ENCODE results near the gene GATAD2A.

The GATAD2A gene

GRCh38 chr19:19488875-19489690 lies 83.6 kb downstream of the GATAD2A start:
- no peak for TF ChIP-seq CTCF (IDR thresholded peaks at IDR 0.05; ENCODE audit: borderline replicate concordance, extremely low read depth, low read length, poor library complexity, severe bottlenecking)
- ATAC-seq (ENCODE audit: insufficient read depth, low read depth) (peak; percentile 84), DNase-seq (peak; percentile 78)
- Histone ChIP-seq H3K27ac (ENCODE audit: low read length) (peak overlapping the region; percentile 42), H3K36me3 (ENCODE audit: insufficient read depth, low read length) (peaks cover 72% of the 10 kb centered on the region), H3K4me2 (ENCODE audit: insufficient read depth, low read length) (no peak overlapping the region), H4K20me1 (ENCODE audit: insufficient read depth, low read length) (peaks cover 82% of the 10 kb centered on the region), H3K9ac (ENCODE audit: low read depth, low read length) (no peak overlapping the region), H3K4me3 (ENCODE audit: low read depth in 1 of 2, low read length in 2 of 2) (no peak overlapping the region), H3K9me3 (ENCODE audit: insufficient read depth, low read length, severe bottlenecking) (no peaks in the 10 kb centered on the region), H3K27me3 (ENCODE audit: insufficient read depth, low read length, poor library complexity) (no peaks in the 10 kb centered on the region), H3K79me2 (ENCODE audit: insufficient read depth, low read length) (peaks cover 87% of the 10 kb centered on the region), H2AFZ (ENCODE audit: low read depth, low read length) (no peak overlapping the region), H3K4me1 (ENCODE audit: insufficient read depth, low read length) (peaks cover 27% of the 10 kb centered on the region)

GRCh38 chr19:19489804-19490204 lies 84.3 kb downstream of the GATAD2A start:
- H4K20me1 ChIP-seq (ENCODE audit: insufficient read depth, low read length): peaks cover 88% of the 10 kb centered on the region
- no peak overlapping the region for H3K4me3 ChIP-seq (ENCODE audit: low read depth in 1 of 2, low read length in 2 of 2)
- peaks cover 89% of the 10 kb centered on the region for H3K79me2 ChIP-seq (ENCODE audit: insufficient read depth, low read length)
- H3K27ac ChIP-seq (ENCODE audit: low read length): peak overlapping the region; percentile 42; the same call in 1 of the 2 replicates
- ATAC-seq (ENCODE audit: insufficient read depth, low read depth) (no peak), DNase-seq (no peak)
- TF ChIP-seq EZH2 (IDR thresholded peaks at IDR 0.05; ENCODE audit: borderline replicate concordance, low read depth, low read length, severe bottlenecking): no peak
- TF ChIP-seq CTCF (IDR thresholded peaks at IDR 0.05; ENCODE audit: borderline replicate concordance, extremely low read depth, low read length, poor library complexity, severe bottlenecking): no peak
- no peak overlapping the region for H2AFZ ChIP-seq (ENCODE audit: low read depth, low read length)
- H3K27me3 ChIP-seq (ENCODE audit: insufficient read depth, low read length, poor library complexity): no peaks in the 10 kb centered on the region
- H3K4me1 ChIP-seq (ENCODE audit: insufficient read depth, low read length): peaks cover 27% of the 10 kb centered on the region
- no peaks in the 10 kb centered on the region for H3K9me3 ChIP-seq (ENCODE audit: insufficient read depth, low read length, severe bottlenecking)
- H3K36me3 ChIP-seq (ENCODE audit: insufficient read depth, low read length): peaks cover 75% of the 10 kb centered on the region
- no peak overlapping the region for H3K4me2 ChIP-seq (ENCODE audit: insufficient read depth, low read length)
- H3K9ac ChIP-seq (ENCODE audit: low read depth, low read length): no peak overlapping the region

- Histone ChIP-seq H3K4me1 (ENCODE audit: insufficient read depth, low read length) (peaks cover 27% of the 10 kb centered on the region), H3K4me3 (ENCODE audit: low read depth in 1 of 2, low read length in 2 of 2) (no peak overlapping the region), H3K4me2 (ENCODE audit: insufficient read depth, low read length) (no peak overlapping the region), H3K36me3 (ENCODE audit: insufficient read depth, low read length) (peaks cover 73% of the 10 kb centered on the region), H3K79me2 (ENCODE audit: insufficient read depth, low read length) (peaks cover 83% of the 10 kb centered on the region), H3K9ac (ENCODE audit: low read depth, low read length) (no peak overlapping the region), H3K27ac (ENCODE audit: low read length) (0 out of 2 replicates have a peak overlapping the region, but pooled peaks have one; percentile 28), H3K27me3 (ENCODE audit: insufficient read depth, low read length, poor library complexity) (no peaks in the 10 kb centered on the region), H2AFZ (ENCODE audit: low read depth, low read length) (no peak overlapping the region), H4K20me1 (ENCODE audit: insufficient read depth, low read length) (peaks cover 82% of the 10 kb centered on the region), H3K9me3 (ENCODE audit: insufficient read depth, low read length, severe bottlenecking) (no peaks in the 10 kb centered on the region)
- DNase-seq (peak; percentile 76), ATAC-seq (ENCODE audit: insufficient read depth, low read depth) (peak; percentile 56)
- no peak for TF ChIP-seq EZH2 (IDR thresholded peaks at IDR 0.05; ENCODE audit: borderline replicate concordance, low read depth, low read length, severe bottlenecking)
- TF ChIP-seq CTCF (IDR thresholded peaks at IDR 0.05; ENCODE audit: borderline replicate concordance, extremely low read depth, low read length, poor library complexity, severe bottlenecking): peak; percentile 84
Observed at GRCh38 chr19:19490214-19490968, 84.9 kb downstream of the GATAD2A start.

Data from DND-41 (cell line).